Adrenal gland (tissue), 12 donors: ENCODE data around the gene PRKAR1B. TPM values are rescaled to one million over a fixed set of nuclear protein-coding genes. Genes with fewer than 3 reads are reported as not detected.

Experiments used
- DNase-seq, 7 donors: peaks; one replicate each; pipeline ENCODE4 v3.0.0-alpha.2; 2019 to 2020
- H3K27ac ChIP-seq, 5 donors: fragments of 200-600 bp; sonication (generic) in 4 of 5; 1 replicate in 3 of 5; 2 replicates in 2 of 5; pipeline versions ENCODE4 v1.5.1 to v1.8.0; 2016 to 2020; ENCODE audit warnings: mild to moderate bottlenecking in 1 of 5
- H3K27me3 ChIP-seq: fragments of 200-600 bp; 2 replicates; pipeline ENCODE4 v1.8.0; 2021
- H3K36me3 ChIP-seq, 2 donors: fragments of 200-600 bp; replicated peaks in 1 of 2; 1 replicate in 1 of 2; 2 replicates in 1 of 2; pipeline versions ENCODE4 v1.5.1 to v1.8.0; 2018 to 2022
- H3K4me1 ChIP-seq, 2 donors: fragments of 200-600 bp; replicated peaks in 1 of 2; 1 replicate in 1 of 2; 2 replicates in 1 of 2; pipeline versions ENCODE4 v1.5.1 to v1.8.0; 2018 to 2021
- H3K4me3 ChIP-seq, 4 donors: fragments of 200-600 bp; sonication (generic) in 3 of 4; one replicate each; pipeline ENCODE4 v1.5.1; 2016 to 2018
- H3K9me3 ChIP-seq, 3 donors: fragments of 200-600 bp; sonication (generic) in 1 of 3; replicated peaks in 1 of 3; 1 replicate in 2 of 3; 2 replicates in 1 of 3; pipeline versions ENCODE4 v1.5.1 to v1.8.0; 2016 to 2021
- POLR2A ChIP-seq, 2 donors: fragments of 450-650 bp; IDR thresholded peaks; one replicate each; pipeline ENCODE4 v1.6.1; 2017; ENCODE audit warnings: antibody characterized with exemption in 2 of 2, mild to moderate bottlenecking in 2 of 2, moderate library complexity in 1 of 2
- WGBS, 4 donors: extraction: QIAGEN DNeasy Blood & Tissue Kit in 2 of 4; methylation state at CpG; one replicate each; pipeline versions ENCODE4 v1.1.5 to v1.1.7; 2013 to 2017; 5-methylcytosine and 5-hydroxymethylcytosine counted together
- intact Hi-C, 2 donors: fragments of 100-400 bp; cut with DNase I; formaldehyde crosslinking; loops; one replicate each; pipeline versions ENCODE4 v1.14.1 to v1.15.0; 2022 to 2023
- polyA plus RNA-seq, 3 donors: library from polyadenylated mRNA; stranded (reverse); fragments of 200-250 nt in 2 of 3; fragments of 350-450 nt in 1 of 3; fragmentation: Illumina TruSeq in 1 of 3; extraction: RNeasy Lipid Tissue Mini Kit (QIAGEN cat#74804) in 1 of 3; gene quantifications; one replicate each; pipeline ENCODE4 v1.2.3, GENCODE V29; 2013 to 2014
- total RNA-seq, 9 donors: library from RNA; depleted of rRNA in 4 of 9; stranded (reverse); fragments of >200 nt in 4 of 9; fragments of 120-200 nt in 1 of 9; fragmentation: NEBNext Ultra II Directional in 1 of 9; extraction: Animal tissue kit (Norgen Biotek cat#: 25700) in 1 of 9; gene quantifications; one replicate each; pipeline versions ENCODE4 v1.1.0 to v1.2.4, GENCODE V29; 2013 to 2023
- TF ChIP-seq, protein P1 (sequence below), 6 experiments: fragments of 450-650 bp in 4 of 6; fragments of 200-600 bp in 2 of 6; sonication (generic) in 1 of 6; IDR thresholded peaks; 1 replicate in 5 of 6; 2 replicates in 1 of 6; pipeline versions ENCODE4 v1.5.1 to v1.8.0; 2016 to 2021; ENCODE audit warnings: antibody characterized with exemption in 6 of 6, mild to moderate bottlenecking in 2 of 6, moderate library complexity in 1 of 6
- donor health status: healthy with polysubstance abuse.
- donor health status: Bipolar disorder and iron deficiency.
- donor health status: DM: yes; HTN: yes; CAD: no.
- donor health status: DM: no; HTN: no; CAD: no.
- donor health status: DM: no; HTN: no; CAD: no.
- donor health status: DM: yes; HTN: yes; CAD: no.

PRKAR1B gene
- total and polyA plus RNA-seq, 12 donors: 5.2 to 21.5 (median 11.7) TPM

DNA sequence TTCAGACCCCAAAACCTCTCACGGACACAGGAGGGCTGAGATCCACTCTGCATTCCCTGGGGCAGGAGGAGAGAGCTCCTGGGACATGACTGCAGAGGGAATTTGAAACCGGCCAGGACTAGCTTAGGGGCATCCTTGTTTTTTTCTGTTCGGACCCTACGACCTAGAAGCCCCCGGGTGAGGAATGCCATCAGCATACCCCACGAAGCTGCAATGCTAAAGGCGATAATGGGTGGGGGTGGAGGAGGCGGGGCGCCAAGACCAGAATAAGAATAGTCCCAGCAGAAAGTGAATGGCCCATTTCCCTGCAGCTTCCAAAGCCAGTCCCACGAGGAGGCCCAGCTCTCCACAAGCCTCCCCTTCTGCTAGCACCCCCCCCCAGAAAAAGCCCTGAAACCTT lies 211.5 kb downstream of the PRKAR1B start:
- TF ChIP-seq POLR2A (IDR thresholded peaks at IDR 0.05): no peak
- TF ChIP-seq, protein P1, sequence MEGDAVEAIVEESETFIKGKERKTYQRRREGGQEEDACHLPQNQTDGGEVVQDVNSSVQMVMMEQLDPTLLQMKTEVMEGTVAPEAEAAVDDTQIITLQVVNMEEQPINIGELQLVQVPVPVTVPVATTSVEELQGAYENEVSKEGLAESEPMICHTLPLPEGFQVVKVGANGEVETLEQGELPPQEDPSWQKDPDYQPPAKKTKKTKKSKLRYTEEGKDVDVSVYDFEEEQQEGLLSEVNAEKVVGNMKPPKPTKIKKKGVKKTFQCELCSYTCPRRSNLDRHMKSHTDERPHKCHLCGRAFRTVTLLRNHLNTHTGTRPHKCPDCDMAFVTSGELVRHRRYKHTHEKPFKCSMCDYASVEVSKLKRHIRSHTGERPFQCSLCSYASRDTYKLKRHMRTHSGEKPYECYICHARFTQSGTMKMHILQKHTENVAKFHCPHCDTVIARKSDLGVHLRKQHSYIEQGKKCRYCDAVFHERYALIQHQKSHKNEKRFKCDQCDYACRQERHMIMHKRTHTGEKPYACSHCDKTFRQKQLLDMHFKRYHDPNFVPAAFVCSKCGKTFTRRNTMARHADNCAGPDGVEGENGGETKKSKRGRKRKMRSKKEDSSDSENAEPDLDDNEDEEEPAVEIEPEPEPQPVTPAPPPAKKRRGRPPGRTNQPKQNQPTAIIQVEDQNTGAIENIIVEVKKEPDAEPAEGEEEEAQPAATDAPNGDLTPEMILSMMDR (IDR thresholded peaks at IDR 0.05): no peak
- peaks cover 15 to 17% of the 10 kb centered on the region in 2 donors for H3K4me1 ChIP-seq
- intact Hi-C loops: loop anchor here (5.0 to 10.0 kb wide), 2 partner anchors 209 to 212 kb away; partner anchors contain the start of genes DNAAF5 (in 2 of the 2) and PRKAR1B (in 2 of the 2)
- DNase-seq: no peak
- H3K4me3 ChIP-seq: no peak overlapping the region
- H3K9me3 ChIP-seq: no peaks in the 10 kb centered on the region
- peaks cover 2% of the 10 kb centered on the region for H3K27me3 ChIP-seq
- WGBS, 4 donors: 78 to 88% (median 83%) methylated on average over 10 of the region's 10 CpGs
- no peaks in the 10 kb centered on the region for H3K36me3 ChIP-seq
- H3K27ac ChIP-seq: no peak overlapping the region

GRCh38 chr7:514651-515598 lies 212.2 kb downstream of the PRKAR1B start:
- no peak for DNase-seq

DNA sequence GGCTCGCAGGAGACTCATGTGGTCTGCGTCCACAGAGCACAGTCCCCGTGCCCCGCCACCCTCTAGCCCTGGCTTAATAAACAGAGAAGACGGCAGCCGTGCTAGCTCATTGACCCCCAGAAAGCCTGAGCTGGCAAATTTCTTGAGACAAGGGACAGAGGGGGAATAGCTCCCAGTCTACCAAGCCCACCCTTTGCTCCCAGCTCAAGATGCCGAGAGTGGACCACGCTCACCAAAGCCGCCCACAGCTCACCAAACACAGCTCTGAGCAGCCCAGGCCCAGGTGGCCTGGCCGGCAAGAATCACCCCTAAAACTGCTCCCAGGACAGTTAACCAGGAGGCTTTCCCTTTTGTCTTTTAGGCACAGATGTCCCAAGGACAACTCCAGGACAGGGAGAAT lies 212.8 kb downstream of the PRKAR1B start:
- 70 to 96% (median 91%) methylated on average over 6 to 10 of the region's 10 CpGs for WGBS, 4 donors
- no peak for DNase-seq
- Histone ChIP-seq H3K4me3 (no peak overlapping the region), H3K27ac (peak overlapping the region in 2 of 5 donors; percentile 52 to 63), H3K4me1 (peaks cover 8 to 11% of the 10 kb centered on the region in 2 donors), H3K36me3 (no peaks in the 10 kb centered on the region), H3K9me3 (no peaks in the 10 kb centered on the region), H3K27me3 (no peaks in the 10 kb centered on the region)
- intact Hi-C loops: loop anchor here in 1 of 2 donors (10.0 kb wide), 1 partner anchor 211 kb away; the partner anchor contains the start of genes DNAAF5 and PRKAR1B
- no peak for TF ChIP-seq POLR2A (IDR thresholded peaks at IDR 0.05)
- TF ChIP-seq, protein P1 (IDR thresholded peaks at IDR 0.05): no peak

More at GRCh38 chr7:514651-515598, 212.2 kb downstream of the PRKAR1B start:
- H3K36me3 ChIP-seq: no peaks in the 10 kb centered on the region
- 84 to 88% (median 85%) methylated on average over 20 to 25 of the region's 25 CpGs for WGBS, 4 donors
- no peaks in the 10 kb centered on the region for H3K9me3 ChIP-seq
- intact Hi-C loops: loop anchor here (5.0 to 10.0 kb wide), 2 partner anchors 210 to 212 kb away; partner anchors contain the start of genes DNAAF5 (in 2 of the 2) and PRKAR1B (in 2 of the 2)
- TF ChIP-seq, protein P1 (IDR thresholded peaks at IDR 0.05): no peak
- no peak for TF ChIP-seq POLR2A (IDR thresholded peaks at IDR 0.05)
- H3K4me1 ChIP-seq: peaks cover 8 to 11% of the 10 kb centered on the region in 2 donors
- no peak overlapping the region for H3K4me3 ChIP-seq
- H3K27me3 ChIP-seq: no peaks in the 10 kb centered on the region
- peak overlapping the region in 1 of 5 donors; percentile 52 for H3K27ac ChIP-seq

DNA sequence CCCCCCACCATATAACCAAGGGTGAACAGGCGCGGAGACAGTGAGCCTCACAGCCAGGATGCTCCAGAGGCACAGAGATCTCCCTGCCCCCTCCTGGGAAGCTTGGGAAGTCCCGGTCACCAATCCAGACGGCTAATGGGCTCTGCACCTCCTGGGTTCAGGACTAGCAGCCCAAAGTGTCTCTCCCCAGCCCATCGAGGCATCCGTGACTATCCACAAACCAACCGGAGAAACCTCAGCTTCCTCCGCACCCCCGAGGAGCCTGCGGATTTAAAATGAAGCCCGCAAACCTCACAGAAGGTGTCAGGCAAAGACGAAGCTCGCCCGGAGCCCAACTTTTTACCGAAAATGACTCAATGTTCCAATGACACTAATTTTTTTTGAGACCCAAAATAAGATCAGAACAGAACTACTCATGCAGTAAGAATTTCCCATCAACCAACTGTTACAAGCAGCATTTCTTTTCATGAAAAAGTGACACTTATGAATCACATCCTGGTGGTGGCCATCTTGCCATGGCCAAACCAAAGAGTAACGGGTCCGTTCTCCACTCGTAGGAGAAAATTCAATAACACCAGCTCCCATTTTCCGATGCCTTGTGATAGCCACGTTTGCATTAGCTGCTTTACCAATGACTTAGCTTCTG lies 213.4 kb downstream of the PRKAR1B start:
- H3K9me3 ChIP-seq: no peaks in the 10 kb centered on the region
- H3K4me3 ChIP-seq: no peak overlapping the region
- WGBS, 4 donors: 70 to 90% (median 82%) methylated on average over 16 to 20 of the region's 20 CpGs
- no peaks in the 10 kb centered on the region for H3K27me3 ChIP-seq
- intact Hi-C loops: loop anchor here in 1 of 2 donors (10.0 kb wide), 1 partner anchor 211 kb away; the partner anchor contains the start of genes DNAAF5 and PRKAR1B
- peaks cover 8 to 10% of the 10 kb centered on the region in 2 donors for H3K4me1 ChIP-seq
- TF ChIP-seq, protein P1 (IDR thresholded peaks at IDR 0.05): no peak
- no peak for TF ChIP-seq POLR2A (IDR thresholded peaks at IDR 0.05)
- peak overlapping the region in 2 of 5 donors; percentile 52 to 63 for H3K27ac ChIP-seq
- H3K36me3 ChIP-seq: no peaks in the 10 kb centered on the region
- DNase-seq: no peak
